GM19035 (cell line): ENCODE results near the gene COQ7.

Source experiments
- ATAC-seq: cut with Tn5 transposase; IDR thresholded peaks from one replicate; pipeline ENCODE4 v1.9.1; 2021; ENCODE audit not compliant: unreplicated experiment

COQ7 gene

DNA sequence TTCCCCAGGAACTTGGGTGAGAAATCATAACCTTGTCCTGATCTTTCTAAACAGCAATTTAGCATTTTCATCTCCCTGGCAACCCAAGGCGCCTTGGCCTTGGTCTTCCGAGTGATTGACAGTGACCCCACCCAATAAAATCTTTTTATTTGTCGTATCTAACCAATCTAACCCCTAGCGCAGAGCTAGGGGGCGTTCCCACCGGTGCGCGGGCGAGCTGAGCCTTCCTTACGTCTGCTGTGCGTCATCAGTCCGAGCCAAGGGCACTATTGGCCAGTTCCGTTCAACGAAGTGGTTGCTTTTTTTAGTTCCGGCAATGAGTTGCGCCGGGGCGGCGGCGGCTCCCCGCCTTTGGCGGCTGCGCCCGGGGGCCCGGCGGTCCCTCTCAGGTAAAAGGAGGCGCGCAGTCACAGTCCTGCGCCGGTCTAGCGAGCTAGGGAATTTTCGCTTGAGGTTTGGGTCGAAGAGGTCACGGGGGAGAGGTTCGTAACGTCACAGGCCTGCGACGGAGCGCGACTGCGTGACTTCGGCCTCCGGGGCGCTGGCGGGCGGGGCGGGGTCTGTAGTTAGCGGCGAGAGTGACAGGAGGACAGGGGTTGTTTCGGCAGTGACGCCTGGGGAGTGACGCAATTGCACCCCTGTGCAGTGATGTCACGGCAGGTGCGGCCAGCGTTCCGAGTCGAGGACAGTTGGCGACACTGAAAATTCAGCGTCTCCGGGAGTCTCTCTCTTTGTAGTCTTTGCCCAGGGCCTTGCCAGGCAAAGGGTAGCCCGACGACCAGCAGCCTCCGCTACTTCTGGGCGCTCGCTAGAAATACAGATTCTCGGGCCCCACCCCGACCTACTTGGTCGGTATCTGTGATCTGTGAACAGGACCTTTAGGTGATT lies at the start of gene COQ7:
TSS of gene COQ7 (plus strand) at position 266 of the 888 bp plus-strand sequence. CDS start at position 317, 51 bp downstream.
- peak; percentile 89 for ATAC-seq

DNA sequence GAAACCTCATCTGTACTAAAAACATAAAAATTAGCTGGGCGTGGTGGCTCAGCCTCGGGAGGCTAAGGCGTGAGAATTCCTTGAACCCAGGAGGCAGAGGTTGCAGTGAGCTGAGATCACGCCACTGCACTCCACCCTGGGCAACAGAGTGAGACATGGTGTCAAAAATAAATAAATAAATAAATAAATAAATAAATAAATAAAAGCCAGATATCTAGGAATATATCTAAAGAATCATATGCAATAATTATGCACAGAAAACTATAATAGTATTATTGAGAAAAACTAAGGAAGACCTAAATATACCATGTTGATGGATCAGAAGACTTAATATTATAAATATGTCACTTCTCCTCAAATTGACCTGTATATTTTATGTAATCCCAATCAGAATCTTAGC lies 46.7 kb upstream of the COQ7 start:
- no peak for ATAC-seq

DNA sequence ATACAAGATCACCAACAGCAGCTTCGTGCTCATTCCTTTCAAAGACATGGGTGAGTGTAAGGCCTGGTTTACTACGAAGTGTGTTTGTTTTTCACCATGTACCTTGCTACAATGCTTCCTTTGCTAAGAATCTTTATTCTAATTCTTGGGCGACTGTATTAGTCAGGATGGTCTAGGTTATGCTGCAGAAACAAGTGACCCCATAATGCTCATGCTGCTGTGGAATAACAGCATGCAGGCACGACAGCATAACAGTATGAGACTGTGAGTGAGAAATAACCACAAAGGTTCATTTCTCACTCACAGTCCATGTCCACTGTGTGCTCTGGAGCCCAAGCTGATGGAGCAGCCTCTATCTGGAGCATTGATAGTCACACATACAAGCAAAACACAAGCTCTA lies 45.7 kb upstream of the COQ7 start:
- ATAC-seq: no peak

DNA sequence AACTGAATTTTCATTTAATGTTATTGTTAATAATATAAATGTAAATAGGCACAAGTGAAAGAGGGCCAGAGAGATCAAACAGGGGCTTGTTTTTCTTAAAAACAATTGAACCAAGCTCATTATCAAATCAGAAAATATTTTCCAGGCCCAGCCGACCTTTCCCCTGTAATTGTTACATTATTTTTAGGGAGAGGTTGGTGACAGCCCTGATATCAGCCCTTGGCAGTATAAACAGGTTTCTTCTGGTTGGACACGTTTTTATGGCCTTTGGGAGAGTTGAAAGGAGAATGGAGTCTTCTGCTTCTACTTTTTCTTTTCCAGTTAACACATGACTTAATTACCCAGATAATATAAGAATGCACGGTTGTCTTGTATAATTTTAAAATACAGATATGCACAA lies 40.0 kb upstream of the COQ7 start:
- no peak for ATAC-seq

DNA sequence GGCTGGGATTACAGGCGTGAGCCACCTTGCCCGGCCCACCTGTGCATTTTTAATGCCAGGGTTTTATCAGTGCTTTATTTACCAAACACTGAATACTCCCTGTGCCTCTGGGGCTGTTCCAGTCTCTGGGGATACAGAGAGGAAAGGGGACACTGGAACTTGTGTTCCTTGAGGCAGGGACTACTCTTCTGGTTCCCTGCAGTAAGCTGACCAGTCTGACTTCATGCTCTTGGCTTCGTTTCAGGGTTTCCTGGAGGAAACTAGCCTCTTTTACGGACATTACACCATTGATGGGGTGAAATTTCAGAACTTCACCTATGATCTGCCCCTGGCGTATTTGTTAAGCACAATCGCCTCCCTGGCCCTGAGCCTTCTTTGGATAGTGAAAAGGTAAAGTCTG lies 37.4 kb upstream of the COQ7 start:
- ATAC-seq: no peak

DNA sequence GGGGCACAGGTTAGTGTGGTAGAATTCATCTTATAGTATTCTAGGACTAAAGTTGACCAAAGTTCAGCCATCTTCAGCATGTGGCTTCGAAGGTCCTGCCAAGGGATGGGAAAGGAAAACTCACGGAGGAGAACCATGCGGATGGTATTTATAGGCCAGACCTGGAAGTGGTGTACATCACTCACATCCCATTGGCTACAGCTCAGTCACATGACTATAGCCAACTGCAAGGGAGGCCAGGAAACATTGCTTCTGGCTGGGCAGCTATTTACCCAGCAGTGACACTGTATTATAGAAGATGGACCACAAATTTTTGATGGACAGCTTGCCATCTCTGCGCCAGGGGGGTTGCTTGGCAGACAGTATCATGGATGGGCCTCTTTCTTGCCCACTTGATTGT lies 35.7 kb upstream of the COQ7 start:
- no peak for ATAC-seq

DNA sequence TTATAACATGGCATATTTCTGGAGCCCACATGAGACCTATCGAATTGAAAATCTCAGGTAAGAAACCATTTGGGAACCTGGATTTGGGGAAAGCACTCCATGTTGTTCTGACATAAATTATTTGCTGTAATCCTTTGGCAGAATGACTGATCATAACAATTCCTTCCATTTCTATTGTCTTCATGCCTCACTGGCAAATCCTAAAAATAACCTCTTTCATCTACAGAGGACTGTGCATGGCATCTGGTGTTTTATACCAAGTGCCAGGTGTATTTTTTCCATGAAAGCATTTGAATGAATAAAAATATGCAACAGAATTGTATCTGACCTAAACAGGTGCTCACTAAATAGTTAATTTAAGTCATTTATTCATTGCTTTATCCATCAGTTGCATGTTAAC lies 33.7 kb upstream of the COQ7 start:
- ATAC-seq: no peak

DNA sequence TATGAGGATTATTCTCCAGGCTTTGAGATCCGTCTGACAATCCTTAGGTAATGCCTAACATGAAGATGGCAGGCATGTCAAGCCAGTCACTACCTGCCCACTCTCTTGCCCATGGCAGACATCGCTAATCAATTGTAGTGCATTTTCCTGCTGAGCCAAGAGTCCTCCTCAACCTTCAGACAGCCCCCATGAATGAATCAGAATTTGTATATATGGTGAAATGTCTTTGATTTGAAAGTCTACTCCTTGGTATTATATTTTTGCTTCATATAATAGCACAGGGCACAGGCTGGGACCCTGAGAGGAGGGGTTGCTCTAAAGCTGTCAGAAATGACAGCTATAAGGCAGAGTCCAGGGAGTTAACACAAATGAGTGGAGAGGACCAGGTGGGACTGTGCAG lies 27.0 kb upstream of the COQ7 start:
- no peak for ATAC-seq

DNA sequence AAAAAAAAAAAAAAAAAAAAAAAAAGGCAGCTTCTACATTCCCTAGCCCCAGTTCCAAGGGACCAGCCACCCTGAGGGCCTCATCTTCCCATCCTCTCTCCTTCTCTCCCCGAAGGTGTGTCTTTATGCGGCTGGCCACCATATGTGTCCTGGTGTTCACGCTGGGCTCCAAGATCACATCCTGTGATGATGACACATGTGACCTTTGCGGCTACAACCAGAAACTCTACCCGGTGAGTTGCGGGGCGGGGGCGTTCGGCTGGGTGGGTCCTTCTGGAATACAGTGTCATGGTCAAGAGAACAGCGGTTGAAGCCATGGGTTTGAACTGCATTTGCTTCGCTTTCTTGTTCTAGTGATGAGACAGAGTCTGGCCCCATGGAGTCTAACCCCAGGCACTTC lies 22.6 kb upstream of the COQ7 start:
- ATAC-seq: no peak

DNA sequence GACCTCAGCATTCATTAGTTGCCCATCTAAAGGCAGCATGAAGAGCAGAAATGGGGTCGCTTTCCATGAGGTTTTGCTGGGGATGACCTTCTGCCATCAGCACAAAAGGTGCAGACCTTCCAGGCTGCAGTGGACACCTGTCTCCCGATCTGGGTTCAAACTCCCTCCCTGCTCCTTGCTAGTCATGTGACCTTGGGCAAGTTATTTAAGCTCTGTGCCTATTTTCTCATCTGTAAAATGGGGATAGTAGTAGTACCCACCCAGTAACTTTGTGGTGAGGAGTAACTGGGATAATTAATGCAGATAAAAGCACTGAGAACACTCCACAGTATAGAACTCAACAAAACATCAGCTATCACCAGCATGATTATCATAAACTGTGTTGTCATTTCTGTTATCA lies 21.4 kb upstream of the COQ7 start:
- no peak for ATAC-seq

DNA sequence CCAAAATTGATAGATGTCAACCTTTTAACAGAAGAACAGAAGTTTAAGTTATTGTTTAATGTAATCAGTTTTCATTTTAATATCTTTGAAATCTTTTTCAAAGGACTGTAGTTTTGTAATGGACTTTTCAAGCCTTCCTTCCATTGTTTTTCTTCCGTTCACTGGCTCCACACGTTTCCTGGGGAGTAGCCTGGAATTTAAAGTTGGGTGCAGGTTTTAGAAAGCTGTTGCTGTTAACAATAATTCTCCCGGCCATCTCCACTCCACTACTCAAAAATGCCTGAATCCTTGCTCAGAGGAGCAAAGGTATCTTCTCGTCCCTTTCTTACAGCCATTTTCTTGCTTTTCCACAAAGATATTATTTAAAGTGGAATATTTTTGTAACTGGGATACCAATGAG lies 4.7 kb upstream of the COQ7 start:
- ATAC-seq: no peak

DNA sequence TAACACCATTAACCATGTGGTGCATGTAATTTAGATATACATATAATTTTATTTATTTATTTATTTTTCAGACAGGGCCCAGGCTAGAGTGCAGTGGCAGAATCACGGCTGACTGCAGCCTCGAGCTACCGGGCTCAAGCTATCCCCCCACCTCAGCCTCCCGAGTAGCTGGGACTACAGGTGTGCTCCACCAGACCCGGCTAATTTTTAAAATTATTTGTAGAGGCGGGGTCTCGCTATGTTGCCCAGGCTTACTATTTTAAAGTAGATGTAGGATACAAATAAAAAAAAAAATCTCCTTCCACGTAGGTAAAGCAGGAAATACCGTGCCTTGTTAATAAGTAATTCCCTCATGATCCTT lies 446 bp upstream of the COQ7 start:
- ATAC-seq: no peak

DNA sequence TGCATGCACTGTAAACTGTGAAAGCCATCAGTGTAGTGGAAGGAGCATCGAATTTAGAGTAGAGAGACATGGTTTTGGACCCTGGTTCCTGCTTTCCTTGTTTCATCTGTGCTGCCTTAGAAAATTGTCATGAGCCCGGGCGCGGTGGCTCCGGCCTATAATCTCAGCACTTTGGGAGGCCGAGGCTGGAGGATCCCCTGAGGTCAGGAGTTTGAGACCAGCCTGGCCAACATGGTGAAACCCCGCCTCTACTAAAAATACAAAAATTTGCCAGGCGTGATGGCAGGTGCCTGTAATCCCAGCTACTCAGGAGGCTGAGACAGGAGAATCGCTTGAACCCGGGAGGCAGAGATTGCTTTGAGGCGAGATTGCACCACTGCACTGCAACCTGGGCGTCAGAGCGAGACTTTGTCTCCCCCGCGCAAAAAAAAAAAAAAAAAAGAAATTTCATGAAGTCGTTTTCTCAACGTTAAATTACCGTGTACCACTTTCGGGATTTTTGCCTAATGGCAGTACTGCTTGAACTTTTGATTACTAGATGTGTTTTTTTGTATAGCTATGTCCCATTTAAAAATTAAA lies 912 bp downstream of the COQ7 start:
- no peak for ATAC-seq

DNA sequence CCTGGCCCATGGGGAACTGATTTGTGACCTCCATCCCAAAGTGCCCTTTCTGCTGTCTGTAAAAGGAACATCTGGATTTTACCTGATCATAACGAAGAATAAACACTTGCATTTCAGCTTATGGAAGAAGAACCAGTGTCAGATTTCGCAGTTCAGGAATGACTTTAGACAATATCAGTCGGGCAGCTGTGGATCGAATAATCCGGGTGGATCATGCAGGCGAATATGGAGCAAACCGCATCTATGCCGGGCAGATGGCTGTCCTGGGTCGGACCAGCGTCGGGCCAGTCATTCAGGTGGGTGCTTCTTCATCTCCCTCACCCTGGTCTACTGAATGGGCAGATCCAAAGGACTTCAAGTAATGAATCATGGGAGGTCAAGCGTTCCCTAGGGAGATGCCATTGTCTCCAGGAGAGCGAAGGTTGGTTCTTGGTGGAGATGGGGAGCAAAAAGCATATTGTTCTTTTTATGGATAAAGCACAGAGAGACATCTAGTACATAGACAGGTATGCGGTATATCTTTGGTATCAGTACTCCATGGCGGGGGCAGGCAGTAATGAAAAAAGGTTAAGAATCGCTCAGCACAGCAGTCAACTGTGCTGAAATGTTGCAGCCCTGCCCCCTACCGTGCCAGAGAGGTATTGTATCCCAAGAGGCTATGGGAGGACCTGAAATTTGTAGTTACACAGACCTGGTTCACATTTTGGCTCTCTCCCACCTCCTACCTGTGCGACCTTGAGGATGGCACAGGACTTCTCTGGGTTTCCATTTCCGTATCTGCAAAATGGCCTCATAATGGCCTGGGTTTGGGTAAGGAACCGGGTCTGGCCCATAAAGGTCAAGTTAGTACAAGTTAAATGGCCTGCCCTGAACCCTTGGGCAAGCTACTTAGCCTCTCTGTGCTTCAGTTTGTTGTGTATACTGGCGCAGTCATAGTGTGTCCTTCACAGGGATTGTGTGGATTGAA lies 4.7 kb downstream of the COQ7 start:
- no peak for ATAC-seq

DNA sequence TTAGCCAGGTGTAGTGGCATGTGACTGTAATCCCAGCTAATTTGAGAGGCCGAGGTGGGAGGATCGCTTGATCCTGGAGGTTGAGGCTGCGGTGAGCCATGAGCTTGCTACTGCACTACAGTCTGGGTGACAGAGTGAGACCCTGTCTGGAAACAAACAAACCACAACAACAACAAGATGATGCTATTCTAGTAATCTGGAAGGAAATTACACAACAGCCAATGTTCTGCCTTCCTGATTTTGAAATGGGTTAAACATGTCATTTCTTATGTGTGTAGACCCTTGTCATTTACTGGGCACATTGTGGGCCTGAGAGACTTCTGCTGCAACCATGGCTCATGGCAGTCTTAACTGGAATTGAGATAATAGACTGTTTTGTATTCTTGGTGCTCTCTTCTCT lies 5.9 kb downstream of the COQ7 start:
- no peak for ATAC-seq

DNA sequence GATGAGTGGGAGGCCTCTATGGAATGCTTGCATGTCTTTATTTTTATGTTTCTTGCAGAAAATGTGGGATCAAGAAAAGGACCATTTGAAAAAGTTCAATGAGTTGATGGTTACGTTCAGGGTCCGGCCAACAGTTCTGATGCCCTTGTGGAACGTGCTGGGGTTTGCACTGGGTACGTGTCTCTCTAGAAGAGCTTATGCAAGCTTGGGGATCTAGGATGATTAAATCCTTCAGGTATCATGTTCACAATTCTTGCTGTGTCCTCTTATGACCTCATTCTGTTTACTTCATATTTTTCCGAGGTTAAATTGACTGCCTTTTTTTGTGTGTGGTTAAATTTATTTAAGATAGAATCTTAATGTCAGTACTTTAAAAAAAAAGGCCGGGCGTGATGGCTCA lies 6.4 kb downstream of the COQ7 start:
- no peak for ATAC-seq

DNA sequence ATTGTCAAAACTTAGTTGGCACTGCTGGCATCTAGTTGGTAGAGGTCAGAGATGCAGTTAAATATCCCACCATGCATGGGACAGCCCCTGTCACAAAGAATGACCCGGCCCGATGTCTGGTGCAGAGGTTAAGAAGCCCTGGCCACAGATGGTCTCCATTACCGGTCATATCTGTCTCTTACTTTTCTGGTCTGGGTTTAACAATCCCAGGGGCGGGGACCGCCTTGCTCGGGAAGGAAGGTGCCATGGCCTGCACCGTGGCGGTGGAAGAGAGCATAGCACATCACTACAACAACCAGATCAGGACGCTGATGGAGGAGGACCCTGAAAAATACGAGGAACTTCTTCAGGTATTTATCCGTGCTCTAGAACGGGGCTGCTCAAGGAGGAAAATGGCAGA lies 8.1 kb downstream of the COQ7 start:
- no peak for ATAC-seq

DNA sequence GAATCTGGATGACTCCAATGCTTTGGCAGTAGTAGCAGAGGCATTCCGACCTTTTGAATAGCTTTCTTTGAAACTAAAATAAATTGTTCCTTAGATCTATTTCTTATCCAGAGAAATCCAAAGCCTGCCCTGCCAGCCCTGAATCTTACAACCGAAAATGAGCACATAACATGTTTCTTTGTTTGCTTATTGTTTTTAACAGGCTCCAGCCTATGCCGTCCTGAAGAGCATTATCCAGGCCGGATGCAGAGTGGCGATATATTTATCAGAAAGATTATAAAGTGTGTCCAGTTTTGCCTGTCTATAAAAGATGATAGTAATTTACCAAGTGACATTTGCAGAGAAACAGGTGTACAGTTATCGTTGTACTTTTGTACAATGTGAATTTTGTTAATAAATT lies 10.5 kb downstream of the COQ7 start:
- ATAC-seq: no peak

DNA sequence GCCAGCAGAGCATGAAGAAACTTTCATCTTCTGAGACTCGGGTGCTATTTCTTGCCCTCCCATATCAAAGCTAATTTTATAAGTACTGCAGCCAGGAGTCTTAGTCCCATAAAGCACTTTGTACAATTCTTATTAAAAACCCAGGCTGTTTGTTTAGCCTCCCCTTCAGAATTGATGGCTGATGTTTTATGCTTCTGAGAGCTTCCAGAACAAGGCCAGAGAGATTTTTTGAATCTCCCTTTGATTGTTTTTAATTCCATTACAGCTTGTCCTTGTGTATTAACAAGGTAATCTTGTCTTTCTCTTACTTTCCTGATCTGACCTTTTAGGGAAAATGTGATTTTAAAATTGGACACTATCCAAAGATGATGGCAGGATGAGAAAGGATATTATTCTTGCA lies 16.3 kb downstream of the COQ7 start:
- no peak for ATAC-seq

DNA sequence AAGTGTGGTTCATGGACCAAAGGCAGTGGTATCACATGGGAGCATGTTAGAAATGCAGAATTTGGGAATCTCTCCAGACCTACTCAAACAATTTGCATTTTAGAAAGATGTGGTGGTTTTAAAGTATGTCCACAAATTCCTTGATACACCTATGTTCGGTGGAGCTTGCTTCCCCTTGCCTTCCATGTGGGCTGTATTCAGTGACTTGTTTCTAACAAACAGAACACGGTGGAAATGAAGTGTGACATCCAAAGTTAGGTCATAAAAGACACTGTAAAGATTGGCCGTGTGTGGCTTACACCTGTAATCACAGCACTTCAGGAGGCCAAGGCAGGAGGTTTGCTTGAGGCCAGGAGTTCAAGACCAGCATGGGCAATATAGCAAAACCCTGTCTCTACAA lies 16.7 kb downstream of the COQ7 start:
- ATAC-seq: no peak

DNA sequence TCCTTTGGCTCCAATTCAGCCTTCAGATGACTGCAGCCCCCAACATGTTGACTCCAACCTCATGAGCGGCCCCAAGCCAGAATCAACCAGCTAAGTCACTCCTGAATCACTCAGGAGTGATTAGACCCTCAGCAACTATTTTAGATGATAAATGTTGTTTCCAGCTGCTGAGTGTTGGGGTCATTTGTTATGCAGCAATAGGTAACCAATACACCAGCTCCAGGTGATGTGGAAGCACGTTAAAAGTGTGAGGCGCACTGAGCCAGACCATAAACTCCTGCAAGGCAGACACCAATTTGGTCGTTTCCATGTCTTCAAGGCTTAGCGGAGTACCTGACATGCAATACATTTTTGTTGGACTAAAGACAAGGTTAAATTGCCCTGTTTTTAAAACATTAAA lies 17.5 kb downstream of the COQ7 start:
- no peak for ATAC-seq
